K562 (cell line): ENCODE data around the gene SUSD3. TPM values are rescaled to one million over a fixed set of nuclear protein-coding genes. Genes with fewer than 3 reads are reported as not detected.

Source experiments
- BHLHE40 ChIP-seq: IDR thresholded peaks from 2 replicates; pipeline ENCODE4 v1.6.1; 2011; ENCODE audit warnings: low read length, improper control_type of control experiment
- CBX8 ChIP-seq: fragments of 200-600 bp; sonication (generic); IDR thresholded peaks from 2 replicates; pipeline ENCODE4 v1.6.1; 2012; ENCODE audit warnings: borderline replicate concordance, mixed run types, low read depth, mild to moderate bottlenecking, moderate library complexity, mixed read lengths, low read length, control low read depth, inconsistent platforms; ENCODE audit not compliant: poor library complexity, severe bottlenecking; ENCODE audit errors: extremely low read depth
- CHD4 ChIP-seq: fragments of 200-600 bp; sonication (generic); IDR thresholded peaks from 3 replicates; pipeline ENCODE4 v1.6.1; 2012; ENCODE audit warnings: low read depth, mild to moderate bottlenecking, mixed read lengths, low read length, inconsistent platforms; ENCODE audit not compliant: insufficient read depth, insufficient replicate concordance, poor library complexity, severe bottlenecking
- GTF2E2 ChIP-seq: fragments of 200-800 bp; sonication (Bioruptor generic); IDR thresholded peaks from 2 replicates; pipeline ENCODE4 v1.6.1; 2016; ENCODE audit warnings: missing genetic modification characterization, missing compliant biosample characterization
- HCFC1 ChIP-seq: IDR thresholded peaks from 2 replicates; pipeline ENCODE4 v1.6.1; 2012; ENCODE audit warnings: low read depth, low read length, improper control_type of control experiment
- HDAC2 ChIP-seq: fragments of 450-650 bp; IDR thresholded peaks from 2 replicates; pipeline ENCODE4 v1.6.1; 2016; ENCODE audit warnings: mild to moderate bottlenecking
- MTF1 ChIP-seq: fragments of 250-450 bp; sonication (Bioruptor Pico); IDR thresholded peaks from 2 replicates; pipeline ENCODE4 v1.9.0; 2021; ENCODE audit warnings: moderate library complexity, mild to moderate bottlenecking, inconsistent platforms, borderline replicate concordance
- NCOA6 ChIP-seq: fragments of 450-650 bp; IDR thresholded peaks from 2 replicates; pipeline ENCODE4 v1.6.1; 2017; ENCODE audit warnings: mild to moderate bottlenecking
- NFATC3 ChIP-seq: fragments of 450-650 bp; IDR thresholded peaks from 2 replicates; pipeline ENCODE4 v1.6.1; 2017; ENCODE audit warnings: mild to moderate bottlenecking
- NR2C2 ChIP-seq, 2 experiments: fragments of 200-800 bp in 1 of 2; sonication (Bioruptor generic) in 1 of 2; sonication (generic) in 1 of 2; formaldehyde crosslinking in 1 of 2; IDR thresholded peaks; 2 replicates each; pipeline versions ENCODE4 v1.6.1 to v1.8.0; 2016 to 2022; ENCODE audit warnings: mild to moderate bottlenecking in 1 of 2, missing compliant biosample characterization in 1 of 2, missing genetic modification characterization in 1 of 2, missing genetic modification reagents in 1 of 2
- POLR2H ChIP-seq: IDR thresholded peaks from 2 replicates; pipeline ENCODE4 v1.6.1; 2016; ENCODE audit warnings: missing genetic modification characterization, low read depth, mild to moderate bottlenecking, control low read depth, missing compliant biosample characterization, moderate library complexity
- SMARCC2 ChIP-seq: fragments of 450-650 bp; IDR thresholded peaks from 2 replicates; pipeline ENCODE4 v1.6.1; 2017; ENCODE audit warnings: antibody characterized with exemption, moderate library complexity, mild to moderate bottlenecking, low read depth
- TAF1 ChIP-seq: IDR thresholded peaks from 2 replicates; pipeline ENCODE4 v1.6.1; 2011; ENCODE audit warnings: mild to moderate bottlenecking, low read length, moderate library complexity; ENCODE audit not compliant: insufficient read depth, control insufficient read depth, severe bottlenecking; ENCODE audit errors: extremely low read depth
- TCF7 ChIP-seq: sonication (generic); IDR thresholded peaks from 2 replicates; pipeline ENCODE4 v1.6.1; 2016; ENCODE audit warnings: antibody characterized with exemption, borderline replicate concordance
- ZBED1 ChIP-seq: IDR thresholded peaks from 2 replicates; pipeline ENCODE4 v1.6.1; 2014
- polyA plus RNA-seq, 8 experiments: library from polyadenylated mRNA; depleted of rRNA in 4 of 8; stranded (reverse) in 5 of 8; unstranded in 3 of 8; fragments of >200 nt; fragmentation: Nextera tagmentation in 2 of 8; fragmentation: Illumina TruSeq in 1 of 8; extraction: Ambion mirVana in 2 of 8; extraction: Trizol in 1 of 8; gene quantifications; 2 replicates each; pipeline versions ENCODE4 v1.2.1 to v1.2.3, GENCODE V29; 2011 to 2014; ENCODE audit warnings: inconsistent platforms in 1 of 8, missing spikeins in 1 of 8
- total RNA-seq, 7 experiments: library from RNA; depleted of rRNA in 6 of 7; stranded (reverse); fragments of >200 nt in 6 of 7; fragmentation: Illumina TruSeq in 2 of 7; extraction: Trizol in 2 of 7; gene quantifications; 2 replicates each; pipeline versions ENCODE4 v1.2.1 to v1.2.3, GENCODE V29; 2011 to 2021; ENCODE audit warnings: low replicate concordance in 1 of 7
- TF ChIP-seq, protein P1 (sequence below): IDR thresholded peaks from 2 replicates; pipeline ENCODE4 v1.6.1; 2012; ENCODE audit warnings: low read depth, low read length, improper control_type of control experiment, borderline replicate concordance
- TF ChIP-seq, protein P2 (sequence below): conservative IDR thresholded peaks from 2 replicates; pipeline ENCODE4 v1.6.1; 2011; ENCODE audit warnings: low read depth, mild to moderate bottlenecking, low read length; ENCODE audit not compliant: control insufficient read depth
- TF ChIP-seq, protein P3 (sequence below): fragments of 250-450 bp; sonication (Bioruptor Pico); IDR thresholded peaks from 2 replicates; pipeline ENCODE4 v1.6.1; 2021; ENCODE audit warnings: mild to moderate bottlenecking
- TF ChIP-seq, protein P4 (sequence below): IDR thresholded peaks from 2 replicates; pipeline ENCODE4 v1.6.1; 2014; ENCODE audit warnings: antibody characterized with exemption
- TF ChIP-seq, protein P5 (sequence below): fragments of 450-650 bp; conservative IDR thresholded peaks from 2 replicates; pipeline ENCODE4 v1.6.1; 2016; ENCODE audit warnings: missing genetic modification characterization, low read depth, mild to moderate bottlenecking, missing compliant biosample characterization, moderate library complexity

SUSD3 gene
- total and polyA plus RNA-seq, 9 of the 15 experiments (the other 6 are each of a cell fraction or from before 2014, with no cell fraction given) = 1.3 to 21.7 (median 11.4) TPM

DNA sequence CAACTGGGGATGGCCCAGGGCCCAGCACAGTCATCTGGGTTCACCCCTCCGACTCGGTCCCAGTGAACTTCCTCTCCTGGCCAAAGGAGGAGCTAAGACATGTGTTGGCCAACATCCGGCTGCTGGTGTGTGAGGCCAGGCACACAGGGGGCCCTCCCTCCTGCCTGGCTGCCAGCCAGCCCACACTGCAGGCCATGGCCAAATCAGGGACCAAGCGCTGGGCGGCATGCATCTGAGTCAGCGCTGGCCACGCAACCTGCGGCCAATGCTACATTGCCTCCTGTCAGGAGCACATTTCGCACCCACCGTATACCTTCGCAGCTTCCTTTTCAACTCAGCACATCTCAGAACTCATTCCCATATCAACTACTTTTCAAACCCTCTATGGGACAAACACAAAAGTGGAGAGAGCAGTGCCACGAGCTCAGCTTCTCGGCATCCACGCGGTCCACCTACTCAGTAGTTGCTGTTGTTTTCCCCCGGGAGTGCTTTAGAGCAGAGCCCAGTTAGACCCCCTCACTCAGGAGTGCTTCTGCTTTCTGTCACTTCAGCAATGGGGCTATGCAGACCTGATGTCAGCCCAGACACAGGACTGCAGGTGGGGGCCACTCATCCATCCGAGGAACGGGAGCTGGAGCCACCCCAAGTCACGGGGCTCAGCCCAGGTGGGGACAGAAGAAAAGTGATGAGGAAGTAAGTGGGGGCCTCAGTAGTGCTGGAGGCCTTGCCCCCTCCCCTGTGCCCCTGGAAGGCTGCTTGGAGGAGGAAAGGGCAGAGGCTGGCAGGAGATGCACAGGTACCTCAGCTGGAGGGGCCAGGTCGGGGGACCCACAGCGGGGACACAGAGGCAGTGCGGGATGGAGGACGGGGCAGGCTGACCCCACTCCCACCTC lies 61.7 kb downstream of the SUSD3 start (continued):
- TF ChIP-seq, protein P1, sequence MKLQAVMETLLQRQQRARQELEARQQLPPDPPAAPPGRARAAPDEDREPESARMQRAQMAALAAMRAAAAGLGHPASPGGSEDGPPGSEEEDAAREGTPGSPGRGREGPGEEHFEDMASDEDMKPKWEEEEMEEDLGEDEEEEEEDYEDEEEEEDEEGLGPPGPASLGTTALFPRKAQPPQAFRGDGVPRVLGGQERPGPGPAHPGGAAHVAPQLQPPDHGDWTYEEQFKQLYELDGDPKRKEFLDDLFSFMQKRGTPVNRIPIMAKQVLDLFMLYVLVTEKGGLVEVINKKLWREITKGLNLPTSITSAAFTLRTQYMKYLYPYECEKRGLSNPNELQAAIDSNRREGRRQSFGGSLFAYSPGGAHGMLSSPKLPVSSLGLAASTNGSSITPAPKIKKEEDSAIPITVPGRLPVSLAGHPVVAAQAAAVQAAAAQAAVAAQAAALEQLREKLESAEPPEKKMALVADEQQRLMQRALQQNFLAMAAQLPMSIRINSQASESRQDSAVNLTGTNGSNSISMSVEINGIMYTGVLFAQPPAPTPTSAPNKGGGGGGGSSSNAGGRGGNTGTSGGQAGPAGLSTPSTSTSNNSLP = no peak
- TF ChIP-seq CBX8 (no peak), HCFC1 (peak; percentile 32; the same call in 1 of the 2 replicates), POLR2H (no peak), SMARCC2 (no peak), HDAC2 (0 out of 2 replicates have a peak, but pooled peaks have one; percentile 23), TCF7 (no peak), NCOA6 (no peak), MTF1 (CRISPR knock-in tag) (no peak), CHD4 (no peak), TAF1 (no peak), ZBED1 (no peak), NR2C2 (CRISPR knock-in tag; IDR thresholded peaks at IDR 0.05) (no peak), NR2C2 (tag; IDR thresholded peaks at IDR 0.05) (peak; percentile 77; the same call in 1 of the 2 replicates), BHLHE40 (peak; percentile 73), NFATC3 (no peak), GTF2E2 (no peak)
- TF ChIP-seq, protein P2, sequence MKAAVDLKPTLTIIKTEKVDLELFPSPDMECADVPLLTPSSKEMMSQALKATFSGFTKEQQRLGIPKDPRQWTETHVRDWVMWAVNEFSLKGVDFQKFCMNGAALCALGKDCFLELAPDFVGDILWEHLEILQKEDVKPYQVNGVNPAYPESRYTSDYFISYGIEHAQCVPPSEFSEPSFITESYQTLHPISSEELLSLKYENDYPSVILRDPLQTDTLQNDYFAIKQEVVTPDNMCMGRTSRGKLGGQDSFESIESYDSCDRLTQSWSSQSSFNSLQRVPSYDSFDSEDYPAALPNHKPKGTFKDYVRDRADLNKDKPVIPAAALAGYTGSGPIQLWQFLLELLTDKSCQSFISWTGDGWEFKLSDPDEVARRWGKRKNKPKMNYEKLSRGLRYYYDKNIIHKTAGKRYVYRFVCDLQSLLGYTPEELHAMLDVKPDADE = no peak
- TF ChIP-seq, protein P3, sequence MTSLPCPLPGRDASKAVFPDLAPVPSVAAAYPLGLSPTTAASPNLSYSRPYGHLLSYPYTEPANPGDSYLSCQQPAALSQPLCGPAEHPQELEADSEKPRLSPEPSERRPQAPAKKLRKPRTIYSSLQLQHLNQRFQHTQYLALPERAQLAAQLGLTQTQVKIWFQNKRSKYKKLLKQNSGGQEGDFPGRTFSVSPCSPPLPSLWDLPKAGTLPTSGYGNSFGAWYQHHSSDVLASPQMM (CRISPR knock-in tag) = no peak
- TF ChIP-seq, protein P4, sequence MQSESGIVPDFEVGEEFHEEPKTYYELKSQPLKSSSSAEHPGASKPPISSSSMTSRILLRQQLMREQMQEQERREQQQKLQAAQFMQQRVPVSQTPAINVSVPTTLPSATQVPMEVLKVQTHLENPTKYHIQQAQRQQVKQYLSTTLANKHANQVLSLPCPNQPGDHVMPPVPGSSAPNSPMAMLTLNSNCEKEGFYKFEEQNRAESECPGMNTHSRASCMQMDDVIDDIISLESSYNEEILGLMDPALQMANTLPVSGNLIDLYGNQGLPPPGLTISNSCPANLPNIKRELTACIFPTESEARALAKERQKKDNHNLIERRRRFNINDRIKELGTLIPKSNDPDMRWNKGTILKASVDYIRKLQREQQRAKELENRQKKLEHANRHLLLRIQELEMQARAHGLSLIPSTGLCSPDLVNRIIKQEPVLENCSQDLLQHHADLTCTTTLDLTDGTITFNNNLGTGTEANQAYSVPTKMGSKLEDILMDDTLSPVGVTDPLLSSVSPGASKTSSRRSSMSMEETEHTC = no peak
- TF ChIP-seq, protein P5, sequence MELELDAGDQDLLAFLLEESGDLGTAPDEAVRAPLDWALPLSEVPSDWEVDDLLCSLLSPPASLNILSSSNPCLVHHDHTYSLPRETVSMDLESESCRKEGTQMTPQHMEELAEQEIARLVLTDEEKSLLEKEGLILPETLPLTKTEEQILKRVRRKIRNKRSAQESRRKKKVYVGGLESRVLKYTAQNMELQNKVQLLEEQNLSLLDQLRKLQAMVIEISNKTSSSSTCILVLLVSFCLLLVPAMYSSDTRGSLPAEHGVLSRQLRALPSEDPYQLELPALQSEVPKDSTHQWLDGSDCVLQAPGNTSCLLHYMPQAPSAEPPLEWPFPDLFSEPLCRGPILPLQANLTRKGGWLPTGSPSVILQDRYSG = no peak
